Loucy (cell line): ENCODE measurements around the gene LRRC25.

ENCODE experiments used
- CTCF ChIP-seq: fragments of 200-600 bp; sonication (generic); conservative IDR thresholded peaks from 2 replicates; pipeline ENCODE4 v1.5.1; 2014; ENCODE audit warnings: mild to moderate bottlenecking, antibody characterized with exemption, low read length
- EZH2phosphoT487 ChIP-seq: fragments of 200-600 bp; IDR thresholded peaks from 2 replicates; pipeline ENCODE4 v1.6.1; 2018; ENCODE audit warnings: antibody characterized with exemption, mild to moderate bottlenecking, moderate library complexity, borderline replicate concordance

- TF ChIP-seq EZH2phosphoT487 (no peak), CTCF (no peak)
Measured at GRCh38 chr19:18351544-18351943, 45.9 kb downstream of the LRRC25 start.
